Measurements from ENCODE around the gene KIAA0040. TPM values are rescaled to one million over a fixed set of nuclear protein-coding genes. Genes with fewer than 3 reads are reported as not detected.

KIAA0040 gene
- total RNA-seq, 1 experiment from 2014 or later, result 32.4 TPM

- TF ChIP-seq ZBTB33 (IDR thresholded peaks at IDR 0.05; ENCODE audit: extremely low read depth, insufficient replicate concordance, low read length), result no peak
- no peak for TF ChIP-seq YY1 (IDR thresholded peaks at IDR 0.05; ENCODE audit: extremely low read depth, insufficient replicate concordance, low read depth, low read length)
- TF ChIP-seq FOSL1 (IDR thresholded peaks at IDR 0.05; ENCODE audit: low read depth), result no peak
- no peak for TF ChIP-seq EGR1 (IDR thresholded peaks at IDR 0.05; ENCODE audit: low read depth)
- no peak for TF ChIP-seq CTCF (IDR thresholded peaks at IDR 0.05 in 2 of 3, conservative IDR thresholded peaks at IDR 0.05 in 1 of 3; ENCODE audit: borderline replicate concordance in 1 of 3, insufficient read depth in 1 of 3, low read depth in 2 of 3, low read length in 2 of 3)
- TF ChIP-seq SP1 (IDR thresholded peaks at IDR 0.05; ENCODE audit: low read depth), result no peak
- TF ChIP-seq ELF1 (IDR thresholded peaks at IDR 0.05; ENCODE audit: borderline replicate concordance, low read depth), result no peak
- TF ChIP-seq JUND (IDR thresholded peaks at IDR 0.05), result no peak
- no peak for TF ChIP-seq SRF (IDR thresholded peaks at IDR 0.05; ENCODE audit: low read depth)
Observed at GRCh38 chr1:175118375-175119367, 73.9 kb downstream of the KIAA0040 start (continued).

Measured in HCT116 (cell line).